Gastrocnemius medialis (tissue), 4 donors: ENCODE data around the gene SLC7A8. TPM values are rescaled to one million over a fixed set of nuclear protein-coding genes. Genes with fewer than 3 reads are reported as not detected.

Experiments
- ATAC-seq, 2 donors: fragments of 150-250 bp; one replicate each; pipeline ENCODE4 v1.9.1; 2016
- DNase-seq, 2 donors: peaks; one replicate each; pipeline ENCODE4 v3.0.0-alpha.2; 2019
- H3K27ac ChIP-seq, 4 donors: fragments of 200-600 bp; sonication (generic); 1 replicate in 1 of 4; 2 replicates in 3 of 4; pipeline ENCODE4 v1.5.1; 2016 to 2018; ENCODE audit warnings: mild to moderate bottlenecking in 2 of 4, moderate library complexity in 1 of 4
- H3K27me3 ChIP-seq, 3 donors: fragments of 200-600 bp; sonication (generic) in 2 of 3; 1 replicate in 1 of 3; 2 replicates in 2 of 3; pipeline versions ENCODE4 v1.5.1 to v1.6.0; 2016 to 2019; ENCODE audit warnings: mild to moderate bottlenecking in 1 of 3, moderate library complexity in 1 of 3
- H3K36me3 ChIP-seq, 2 donors: fragments of 200-600 bp; sonication (generic) in 1 of 2; one replicate each; pipeline ENCODE4 v1.5.1; 2017 to 2018
- H3K4me1 ChIP-seq, 2 donors: fragments of 200-600 bp; sonication (generic) in 1 of 2; one replicate each; pipeline ENCODE4 v1.5.1; 2016 to 2017; ENCODE audit warnings: mild to moderate bottlenecking in 2 of 2
- H3K4me3 ChIP-seq, 4 donors: fragments of 200-600 bp; sonication (generic) in 3 of 4; 1 replicate in 1 of 4; 2 replicates in 3 of 4; pipeline ENCODE4 v1.5.1; 2016 to 2019; ENCODE audit warnings: mild to moderate bottlenecking in 2 of 4
- H3K9me3 ChIP-seq, 3 donors: fragments of 200-600 bp; sonication (generic) in 2 of 3; 1 replicate in 1 of 3; 2 replicates in 2 of 3; pipeline ENCODE4 v1.5.1; 2016 to 2019
- POLR2A ChIP-seq, 2 donors: fragments of 450-650 bp; IDR thresholded peaks; one replicate each; pipeline ENCODE4 v1.6.1; 2017; ENCODE audit warnings: antibody characterized with exemption in 2 of 2, mild to moderate bottlenecking in 2 of 2, moderate library complexity in 2 of 2
- in situ Hi-C, 4 donors: fragments of 200-750 bp; cut with MboI; loops; one replicate each; pipeline versions ENCODE4 v1.15.0 to v1.8.0; 2017; ENCODE audit warnings: low sequenced_read_pairs in 4 of 4
- intact Hi-C: fragments of 100-400 bp; cut with DNase I; formaldehyde crosslinking; loops from one replicate; pipeline ENCODE4 v1.15.1; 2023; ENCODE audit warnings: low total_unique reads
- total RNA-seq, 4 donors: library from RNA; depleted of rRNA; stranded (reverse); fragments of >200 nt; gene quantifications; one replicate each; pipeline versions ENCODE4 v1.1.0 to v1.2.3, GENCODE V29; 2016
- TF ChIP-seq, protein P1 (sequence below), 5 experiments: fragments of 450-650 bp in 3 of 5; fragments of 200-600 bp in 2 of 5; sonication (generic) in 2 of 5; IDR thresholded peaks in 4 of 5; conservative IDR thresholded peaks in 1 of 5; 1 replicate in 4 of 5; 2 replicates in 1 of 5; pipeline ENCODE4 v1.5.1; 2016 to 2019; ENCODE audit warnings: antibody characterized with exemption in 5 of 5, mild to moderate bottlenecking in 3 of 5, moderate library complexity in 3 of 5

The SLC7A8 gene
- total RNA-seq, 4 donors from 2014 or later = 34.5 to 199 (median 63.7) TPM

DNA sequence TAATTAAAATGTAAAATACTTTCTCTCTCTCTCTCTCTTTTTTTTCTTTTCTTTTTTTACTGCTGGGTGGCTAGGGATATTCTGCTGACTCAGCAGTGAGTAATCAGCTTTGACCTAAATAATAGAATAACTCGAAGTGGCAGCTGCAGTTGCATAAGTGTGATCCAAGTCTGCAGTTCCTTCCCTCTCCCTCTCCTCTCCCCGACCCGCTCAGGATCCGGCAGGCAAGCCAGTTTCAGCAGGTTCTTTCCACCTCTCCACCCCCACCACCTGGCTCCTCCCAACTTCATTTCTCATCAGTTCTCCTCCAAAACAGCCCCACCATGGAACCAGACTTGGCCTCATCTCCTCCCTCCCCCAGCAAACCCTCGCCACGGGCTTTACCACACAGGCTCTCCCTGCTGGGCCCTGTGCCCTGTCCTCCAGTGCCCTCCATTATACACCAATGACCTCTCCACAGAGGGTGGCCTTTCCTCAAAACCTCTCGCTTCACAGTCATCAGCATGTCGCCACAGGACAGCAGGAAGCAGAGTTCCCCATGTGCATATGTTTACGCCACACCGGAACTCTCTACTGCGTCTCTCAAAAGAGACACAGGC lies 22.4 kb downstream of the SLC7A8 start:
- H3K27ac ChIP-seq = peak overlapping the region; percentile 68 to 91 (median 82)
- intact Hi-C loops = no loop called here

DNA sequence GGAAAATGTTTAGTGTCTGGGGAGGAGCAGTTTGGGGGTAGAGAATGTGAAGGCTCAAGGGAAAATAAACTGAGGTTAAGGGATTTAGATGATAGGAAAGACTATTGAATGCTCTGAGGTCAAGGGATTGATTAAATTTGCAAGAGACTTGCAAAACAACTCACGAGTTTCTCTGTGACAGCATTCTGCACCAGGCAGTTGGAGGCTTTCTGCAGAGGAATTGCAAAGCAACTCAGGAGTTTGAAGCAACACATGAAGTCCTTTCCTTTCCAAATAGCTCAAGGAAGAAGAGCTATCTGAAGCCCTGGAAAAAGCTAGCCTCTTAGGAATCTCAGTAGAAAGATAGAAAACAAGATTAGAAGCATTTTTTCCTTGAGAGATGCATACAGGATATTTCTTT lies 23.9 kb downstream of the SLC7A8 start:
- Histone ChIP-seq H3K4me3 (no peak overlapping the region), H3K9me3 (no peaks in the 10 kb centered on the region), H3K27ac (peak overlapping the region in 2 of 4 donors; percentile 4 to 27), H3K36me3 (peaks cover 0 to 23% of the 10 kb centered on the region in 2 donors), H3K27me3 (no peaks in the 10 kb centered on the region), H3K4me1 (peaks cover 22 to 34% of the 10 kb centered on the region in 2 donors)
- intact Hi-C loops = no loop called here
- in situ Hi-C loops = no loop called here
- no peak for DNase-seq
- no peak for ATAC-seq
- TF ChIP-seq, protein P1, sequence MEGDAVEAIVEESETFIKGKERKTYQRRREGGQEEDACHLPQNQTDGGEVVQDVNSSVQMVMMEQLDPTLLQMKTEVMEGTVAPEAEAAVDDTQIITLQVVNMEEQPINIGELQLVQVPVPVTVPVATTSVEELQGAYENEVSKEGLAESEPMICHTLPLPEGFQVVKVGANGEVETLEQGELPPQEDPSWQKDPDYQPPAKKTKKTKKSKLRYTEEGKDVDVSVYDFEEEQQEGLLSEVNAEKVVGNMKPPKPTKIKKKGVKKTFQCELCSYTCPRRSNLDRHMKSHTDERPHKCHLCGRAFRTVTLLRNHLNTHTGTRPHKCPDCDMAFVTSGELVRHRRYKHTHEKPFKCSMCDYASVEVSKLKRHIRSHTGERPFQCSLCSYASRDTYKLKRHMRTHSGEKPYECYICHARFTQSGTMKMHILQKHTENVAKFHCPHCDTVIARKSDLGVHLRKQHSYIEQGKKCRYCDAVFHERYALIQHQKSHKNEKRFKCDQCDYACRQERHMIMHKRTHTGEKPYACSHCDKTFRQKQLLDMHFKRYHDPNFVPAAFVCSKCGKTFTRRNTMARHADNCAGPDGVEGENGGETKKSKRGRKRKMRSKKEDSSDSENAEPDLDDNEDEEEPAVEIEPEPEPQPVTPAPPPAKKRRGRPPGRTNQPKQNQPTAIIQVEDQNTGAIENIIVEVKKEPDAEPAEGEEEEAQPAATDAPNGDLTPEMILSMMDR (IDR thresholded peaks at IDR 0.05 in 4 of 5, conservative IDR thresholded peaks at IDR 0.05 in 1 of 5) = no peak
- TF ChIP-seq POLR2A (IDR thresholded peaks at IDR 0.05) = no peak

More for the DNA sequence above, 22.4 kb downstream of the SLC7A8 start:
- Histone ChIP-seq H3K27me3 (no peaks in the 10 kb centered on the region), H3K4me3 (peak overlapping the region in 2 of 4 donors; percentile 11 to 29), H3K9me3 (no peaks in the 10 kb centered on the region), H3K4me1 (peaks cover 14 to 25% of the 10 kb centered on the region in 2 donors), H3K36me3 (peaks cover 3 to 35% of the 10 kb centered on the region in 2 donors)
- in situ Hi-C loops = no loop called here
- ATAC-seq = peak; percentile 97 to 98
- DNase-seq = peak; percentile 77 to 82
- TF ChIP-seq, protein P1 (IDR thresholded peaks at IDR 0.05 in 4 of 5, conservative IDR thresholded peaks at IDR 0.05 in 1 of 5) = no peak
- no peak for TF ChIP-seq POLR2A (IDR thresholded peaks at IDR 0.05)

DNA sequence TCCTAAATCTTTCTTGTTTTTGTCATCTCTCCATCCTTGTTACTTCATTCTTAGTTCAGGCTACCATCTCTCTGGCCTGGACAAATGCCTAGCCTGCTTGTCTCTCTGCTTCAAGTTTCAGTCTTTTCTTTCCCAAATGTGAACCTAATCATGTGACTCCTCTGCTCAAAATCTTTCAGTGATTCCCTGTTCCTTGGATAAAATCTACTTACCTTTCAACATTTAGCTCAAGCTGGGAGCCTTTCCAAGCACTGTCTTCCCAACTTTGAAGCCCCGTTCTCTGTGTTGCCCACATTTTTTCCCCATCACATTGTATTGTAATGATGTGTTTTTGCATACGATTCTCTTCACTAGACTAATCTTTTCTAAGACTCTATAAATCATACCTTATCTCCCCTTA lies 24.7 kb downstream of the SLC7A8 start:
- in situ Hi-C loops = no loop called here
- no peak overlapping the region for H3K4me3 ChIP-seq
- H3K4me1 ChIP-seq = peaks cover 26 to 35% of the 10 kb centered on the region in 2 donors
- DNase-seq = no peak
- intact Hi-C loops = no loop called here
- no peak for TF ChIP-seq POLR2A (IDR thresholded peaks at IDR 0.05)
- TF ChIP-seq, protein P1 (IDR thresholded peaks at IDR 0.05 in 4 of 5, conservative IDR thresholded peaks at IDR 0.05 in 1 of 5) = no peak
- ATAC-seq = no peak
- H3K27ac ChIP-seq = no peak overlapping the region
- H3K36me3 ChIP-seq = peaks cover 0 to 16% of the 10 kb centered on the region in 2 donors
- H3K9me3 ChIP-seq = no peaks in the 10 kb centered on the region
- H3K27me3 ChIP-seq = no peaks in the 10 kb centered on the region

DNA sequence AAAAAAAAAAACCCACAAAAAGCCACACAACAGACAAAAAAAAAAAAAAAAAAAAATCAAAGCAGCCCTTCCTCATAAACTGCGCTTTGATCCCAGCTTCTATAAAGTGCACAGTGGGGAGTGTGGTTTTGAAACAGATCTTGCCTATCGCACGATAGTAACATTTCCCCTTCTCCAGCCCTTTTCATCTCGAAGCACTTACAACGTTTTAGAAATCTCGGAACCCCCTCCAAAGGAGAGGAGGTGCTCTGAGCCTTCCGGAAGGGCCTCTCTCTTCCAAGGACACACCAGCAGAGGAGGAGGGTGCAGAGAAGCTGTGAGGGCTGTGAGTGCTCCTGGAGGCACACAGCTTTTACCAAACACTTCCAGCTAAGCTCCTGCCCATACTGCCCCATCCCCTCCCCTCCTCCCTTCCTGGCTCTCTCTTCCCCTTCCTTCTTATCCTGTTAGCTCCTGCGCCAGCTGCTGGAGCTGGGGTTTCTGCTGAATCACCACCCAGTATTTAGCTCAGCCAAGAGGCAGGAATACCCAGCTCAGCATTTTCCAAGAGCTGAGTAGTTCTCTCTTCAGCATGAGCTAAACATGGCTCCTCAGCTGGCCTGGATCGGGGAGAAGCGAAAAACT lies 28.4 kb downstream of the SLC7A8 start:
- Histone ChIP-seq H3K27ac (peak overlapping the region; percentile 90 to 97 (median 96)), H3K4me1 (peaks cover 45 to 60% of the 10 kb centered on the region in 2 donors), H3K9me3 (no peaks in the 10 kb centered on the region), H3K36me3 (peaks cover 0 to 19% of the 10 kb centered on the region in 2 donors), H3K27me3 (no peaks in the 10 kb centered on the region), H3K4me3 (peak overlapping the region; percentile 30 to 55 (median 46))
- in situ Hi-C loops = no loop called here
- DNase-seq = peak; percentile 93 to 98
- peak; percentile 70 to 79 for TF ChIP-seq POLR2A (IDR thresholded peaks at IDR 0.05)
- TF ChIP-seq, protein P1 (IDR thresholded peaks at IDR 0.05 in 4 of 5, conservative IDR thresholded peaks at IDR 0.05 in 1 of 5) = no peak
- intact Hi-C loops = loop anchor here (1.0 to 2.0 kb wide), 4 partner anchors 9 to 146 kb away; partner anchors contain the start of gene SLC7A8
- ATAC-seq = peak; percentile 72 to 75
